Activated naive CD4-positive, alpha-beta T cell treated with anti-CD3 and anti-CD28 coated beads, Interleukin-2, amount 50 U/mL, for 72 hours (primary cell): ENCODE measurements around the gene SHE. TPM values are rescaled to one million over a fixed set of nuclear protein-coding genes. Genes with fewer than 3 reads are reported as not detected.
A peak's percentile ranks its signal among the peaks of the same experiment; 100 is the strongest.

Experiments used
- ATAC-seq, 2 donors: fragments of 150-1000 bp; cut with Tn5 transposase; 2 replicates each; pipeline ENCODE4 v1.10.0; 2021; ENCODE audit warnings: mild to moderate bottlenecking in 2 of 2, moderate library complexity in 2 of 2
- DNase-seq, 2 donors: peaks; one replicate each; pipeline ENCODE4 v3.0.0; 2021 to 2022; ENCODE audit warnings: low spot score in 2 of 2
- H3K27ac Mint-ChIP-seq, 2 donors: one replicate each; pipeline ENCODE4 v1.8.0; 2022; ENCODE audit warnings: mild to moderate bottlenecking in 2 of 2, mixed read lengths in 2 of 2
- H3K36me3 Mint-ChIP-seq, 2 donors: one replicate each; pipeline ENCODE4 v1.8.0; 2022; ENCODE audit warnings: mixed read lengths in 2 of 2
- H3K9me3 Mint-ChIP-seq, 2 donors: one replicate each; pipeline ENCODE4 v1.8.0; 2022; ENCODE audit warnings: mixed read lengths in 2 of 2
- total RNA-seq, 2 donors: library from RNA; stranded (reverse); gene quantifications; one replicate each; pipeline ENCODE4 v1.2.3, GENCODE V29; 2022

SHE gene
- total RNA-seq, 2 donors from 2014 or later: not detected

DNA sequence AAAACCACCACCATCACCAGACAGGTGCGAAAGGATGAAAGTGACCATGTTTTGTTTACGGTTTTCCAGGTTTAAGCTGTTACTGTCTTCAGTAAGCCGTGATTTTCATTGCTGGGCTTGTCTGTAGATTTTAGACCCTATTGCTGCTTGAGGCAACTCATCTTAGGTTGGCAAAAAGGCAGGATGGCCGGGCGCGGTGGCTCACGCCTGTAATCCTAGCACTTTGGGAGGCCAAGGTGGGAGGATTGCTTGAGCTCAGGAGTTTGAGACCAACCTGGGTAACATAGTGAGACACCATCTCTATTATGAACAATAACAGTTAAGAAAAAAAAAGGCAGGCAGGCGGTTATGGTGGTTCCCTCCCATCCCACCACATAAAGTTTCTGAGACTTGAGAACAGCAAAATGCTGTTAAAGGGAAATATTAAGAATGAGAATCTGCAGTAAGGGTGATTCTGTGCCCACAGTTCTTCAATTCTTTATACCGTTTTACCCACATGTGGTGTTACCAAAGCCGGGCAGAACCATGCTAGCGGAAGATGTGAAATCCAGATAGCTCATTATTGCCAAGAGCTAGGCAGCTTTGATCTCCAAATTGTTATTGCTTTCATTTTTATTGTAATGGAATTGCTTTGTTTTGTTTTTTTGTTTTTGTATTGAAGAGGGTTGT is 34.6 kb downstream of the SHE start:
- Mint-ChIP-seq H3K9me3 (no peaks in the 10 kb centered on the region), H3K27ac (no peak overlapping the region), H3K36me3 (peaks cover 5 to 8% of the 10 kb centered on the region in 2 donors)
- ATAC-seq (peak; percentile 8 to 47), DNase-seq (no peak)

GRCh38 chr1:154466921-154467417 is 35.2 kb downstream of the SHE start:
- no peak overlapping the region for H3K27ac Mint-ChIP-seq

GRCh38 chr1:154466206-154466605 is 36.0 kb downstream of the SHE start:
- Mint-ChIP-seq H3K36me3 (peaks cover 5 to 8% of the 10 kb centered on the region in 2 donors), H3K27ac (peak overlapping the region; percentile 26 to 62), H3K9me3 (no peaks in the 10 kb centered on the region)
- ATAC-seq (no peak), DNase-seq (no peak)

More at GRCh38 chr1:154466921-154467417, 35.2 kb downstream of the SHE start:
- no peaks in the 10 kb centered on the region for H3K9me3 Mint-ChIP-seq
- ATAC-seq (no peak), DNase-seq (no peak)
- peaks cover 5 to 8% of the 10 kb centered on the region in 2 donors for H3K36me3 Mint-ChIP-seq

GRCh38 chr1:154465621-154466195 is 36.5 kb downstream of the SHE start:
- Mint-ChIP-seq H3K36me3 (peaks cover 5 to 8% of the 10 kb centered on the region in 2 donors), H3K27ac (peak overlapping the region in 1 of 2 donors; percentile 62), H3K9me3 (no peaks in the 10 kb centered on the region)
- no peak for ATAC-seq
- no peak for DNase-seq

DNA sequence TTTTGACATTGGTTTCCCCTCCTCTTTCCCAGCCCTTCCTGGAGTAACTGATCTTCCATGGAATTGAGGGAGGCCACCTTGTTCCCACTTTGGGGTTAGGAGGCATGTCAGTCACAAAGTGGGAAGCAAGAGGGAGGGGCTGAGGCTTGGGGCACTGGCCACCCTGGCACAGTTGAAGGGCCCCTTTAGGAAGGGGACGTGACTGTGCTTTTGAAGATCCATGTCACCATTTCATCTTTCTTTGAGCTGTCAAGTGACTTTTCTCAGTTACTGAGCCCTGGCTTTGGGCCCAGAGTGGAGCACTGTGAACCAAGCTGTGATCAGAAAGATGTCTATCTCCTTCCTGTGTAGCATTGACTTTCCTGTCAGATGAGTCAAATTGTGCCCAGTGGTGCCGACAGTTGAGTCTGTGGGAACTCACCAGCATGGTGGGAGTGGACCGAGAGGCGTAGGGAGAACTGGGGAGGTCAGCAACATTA is 38.7 kb downstream of the SHE start:
- Mint-ChIP-seq H3K36me3 (peaks cover 5 to 11% of the 10 kb centered on the region in 2 donors), H3K27ac (peak overlapping the region; percentile 63 to 81), H3K9me3 (no peaks in the 10 kb centered on the region)
- ATAC-seq: peak; percentile 90 to 97
- peak; percentile 61 to 80 for DNase-seq

GRCh38 chr1:154460695-154461260 is 41.4 kb downstream of the SHE start:
- Mint-ChIP-seq H3K9me3 (no peaks in the 10 kb centered on the region), H3K27ac (peak overlapping the region; percentile 6 to 15), H3K36me3 (peaks cover 16 to 22% of the 10 kb centered on the region in 2 donors)
- DNase-seq (no peak), ATAC-seq (no peak)

DNA sequence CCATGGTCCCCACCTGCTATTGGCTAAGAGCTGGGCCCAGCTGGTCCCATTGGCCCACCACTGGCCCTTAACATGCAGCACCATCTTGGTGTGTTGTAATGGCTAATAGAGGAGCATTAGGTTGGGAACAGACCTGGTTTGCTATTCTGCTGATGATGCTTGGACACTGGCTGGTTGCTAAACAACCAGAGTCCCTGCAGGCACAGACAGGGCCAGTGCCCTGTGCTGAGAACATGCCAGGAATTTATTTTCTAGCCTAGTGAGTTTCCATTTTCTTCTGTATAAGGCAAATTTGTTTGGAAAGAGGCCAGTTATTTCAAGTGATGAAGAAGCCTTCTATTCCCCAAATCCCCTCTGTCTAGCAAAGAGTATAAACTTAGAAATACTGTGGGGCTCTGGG is 43.1 kb downstream of the SHE start:
- no peaks in the 10 kb centered on the region for H3K9me3 Mint-ChIP-seq
- ATAC-seq: no peak
- H3K36me3 Mint-ChIP-seq: peaks cover 20 to 26% of the 10 kb centered on the region in 2 donors
- no peak for DNase-seq
- H3K27ac Mint-ChIP-seq: no peak overlapping the region

- no peak for DNase-seq
- Mint-ChIP-seq H3K36me3 (peaks cover 44 to 47% of the 10 kb centered on the region in 2 donors), H3K9me3 (no peaks in the 10 kb centered on the region), H3K27ac (no peak overlapping the region)
- ATAC-seq: no peak
Measured at GRCh38 chr1:154456631-154457030, 45.6 kb downstream of the SHE start.

- ATAC-seq: peak in 1 of 2 donors; percentile 37
- Mint-ChIP-seq H3K36me3 (peaks cover 45 to 51% of the 10 kb centered on the region in 2 donors), H3K27ac (no peak overlapping the region), H3K9me3 (no peaks in the 10 kb centered on the region)
- no peak for DNase-seq
Measured at GRCh38 chr1:154454386-154455120, 47.7 kb downstream of the SHE start.

GRCh38 chr1:154453574-154454352 is 48.4 kb downstream of the SHE start:
- Mint-ChIP-seq H3K36me3 (peaks cover 44 to 51% of the 10 kb centered on the region in 2 donors), H3K27ac (no peak overlapping the region), H3K9me3 (no peaks in the 10 kb centered on the region)
- ATAC-seq (peak; percentile 43 to 61), DNase-seq (no peak)

- H3K27ac Mint-ChIP-seq: no peak overlapping the region
- H3K36me3 Mint-ChIP-seq: peaks cover 38 to 48% of the 10 kb centered on the region in 2 donors
- no peak for ATAC-seq
Measured at GRCh38 chr1:154453161-154453560, 49.1 kb downstream of the SHE start.

GRCh38 chr1:154448331-154448811 is 53.8 kb downstream of the SHE start:
- H3K9me3 Mint-ChIP-seq: no peaks in the 10 kb centered on the region
- H3K36me3 Mint-ChIP-seq: peaks cover 20 to 26% of the 10 kb centered on the region in 2 donors
- no peak for ATAC-seq
- no peak for DNase-seq
- H3K27ac Mint-ChIP-seq: no peak overlapping the region

More at GRCh38 chr1:154453161-154453560, 49.1 kb downstream of the SHE start:
- no peak for DNase-seq
- no peaks in the 10 kb centered on the region for H3K9me3 Mint-ChIP-seq

GRCh38 chr1:154446789-154447188 is 55.4 kb downstream of the SHE start:
- DNase-seq: no peak
- Mint-ChIP-seq H3K36me3 (peaks cover 9 to 17% of the 10 kb centered on the region in 2 donors), H3K27ac (no peak overlapping the region), H3K9me3 (no peaks in the 10 kb centered on the region)
- no peak for ATAC-seq

DNA sequence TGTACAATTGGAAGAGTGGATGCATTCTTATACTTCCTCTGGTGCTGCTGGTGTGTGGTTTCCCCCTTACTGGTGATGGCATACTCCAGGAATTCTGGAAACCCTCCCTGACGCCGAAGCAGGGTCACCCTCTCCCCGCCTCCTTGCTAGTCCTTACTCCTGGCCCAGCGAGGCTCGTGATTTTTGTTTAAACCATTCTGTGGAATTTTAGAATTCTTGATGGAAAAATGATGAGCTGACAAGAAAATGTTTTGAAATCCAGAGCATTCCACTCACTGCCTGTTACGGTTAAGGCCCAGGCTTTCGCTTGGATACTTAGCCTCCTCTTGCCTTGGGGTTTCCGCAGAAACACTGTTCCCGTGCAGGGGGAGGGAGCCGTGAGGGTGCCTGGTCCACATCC is 55.9 kb downstream of the SHE start:
- no peak overlapping the region for H3K27ac Mint-ChIP-seq
- DNase-seq (no peak), ATAC-seq (no peak)
- H3K9me3 Mint-ChIP-seq: no peaks in the 10 kb centered on the region
- H3K36me3 Mint-ChIP-seq: peaks cover 7 to 18% of the 10 kb centered on the region in 2 donors

DNA sequence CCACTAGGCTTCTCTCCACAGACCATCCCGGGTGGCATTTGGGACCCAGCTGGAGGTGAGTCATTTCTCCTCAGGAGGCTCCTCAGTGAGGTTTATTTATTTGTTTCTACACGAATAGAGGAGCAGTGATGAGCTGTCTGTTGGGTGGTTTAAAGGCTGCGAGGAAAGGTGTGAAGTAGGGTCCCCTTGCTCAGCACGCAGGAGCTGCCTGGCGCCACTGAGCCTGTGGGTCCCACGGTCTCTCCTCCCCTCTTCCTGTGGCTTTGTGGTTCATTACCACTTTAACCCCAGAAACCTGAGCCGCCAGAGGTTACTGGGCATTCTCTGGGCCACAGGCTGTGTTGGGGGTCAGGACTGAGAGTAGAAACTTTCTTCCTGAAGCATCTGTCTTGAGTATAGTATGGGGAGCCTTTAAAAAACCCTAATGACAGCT is 57.2 kb downstream of the SHE start:
- Mint-ChIP-seq H3K27ac (peak overlapping the region; percentile 20 to 81), H3K9me3 (no peaks in the 10 kb centered on the region), H3K36me3 (peaks cover 13 to 14% of the 10 kb centered on the region in 2 donors)
- DNase-seq (peak; percentile 46 to 83), ATAC-seq (peak; percentile 77 to 83)
